K562 (cell line): ENCODE results near the gene ZNF330. TPM values are rescaled to one million over a fixed set of nuclear protein-coding genes. Genes with fewer than 3 reads are reported as not detected.
A peak's percentile ranks its signal among the peaks of the same experiment; 100 is the strongest.

ENCODE experiments used
- ADNP ChIP-seq: fragments of 200-800 bp; sonication (Bioruptor generic); IDR thresholded peaks from 2 replicates; pipeline ENCODE4 v1.6.1; 2016; ENCODE audit warnings: missing genetic modification characterization, missing compliant biosample characterization
- CBX3 ChIP-seq, 2 experiments: IDR thresholded peaks; 1 replicate in 1 of 2; 2 replicates in 1 of 2; pipeline ENCODE4 v1.6.1; 2012; ENCODE audit warnings: inconsistent platforms in 2 of 2, low read length in 2 of 2, borderline replicate concordance in 1 of 2, control low read depth in 1 of 2
- CEBPB ChIP-seq: fragments of 450-650 bp; IDR thresholded peaks from 2 replicates; pipeline ENCODE4 v1.6.1; 2016; ENCODE audit warnings: missing genetic modification characterization, missing compliant biosample characterization
- JUN ChIP-seq, 2 experiments: sonication (generic) in 1 of 2; formaldehyde crosslinking in 1 of 2; IDR thresholded peaks; 2 replicates each; pipeline versions ENCODE4 v1.6.1 to v1.8.0; 2012 to 2022; ENCODE audit warnings: borderline replicate concordance in 2 of 2, mild to moderate bottlenecking in 2 of 2, improper control_type of control experiment in 1 of 2, low read depth in 1 of 2, low read length in 1 of 2, missing genetic modification reagents in 1 of 2
- KLF6 ChIP-seq: fragments of 250-450 bp; sonication (Bioruptor Pico); IDR thresholded peaks from 2 replicates; pipeline ENCODE4 v1.4.0; 2020; ENCODE audit warnings: mild to moderate bottlenecking, moderate library complexity, borderline replicate concordance
- POLR2AphosphoS2 ChIP-seq: IDR thresholded peaks from 2 replicates; pipeline ENCODE4 v1.6.1; 2012; ENCODE audit warnings: low read length, improper control_type of control experiment
- SAFB2 ChIP-seq: fragments of 200-400 bp; formaldehyde crosslinking; IDR thresholded peaks from 2 replicates; pipeline ENCODE4 v1.6.1; 2018; ENCODE audit warnings: borderline replicate concordance, low read length, low read depth, moderate library complexity; ENCODE audit not compliant: severe bottlenecking
- SNIP1 ChIP-seq: fragments of 450-650 bp; IDR thresholded peaks from 2 replicates; pipeline ENCODE4 v1.7.1; 2017; ENCODE audit warnings: low read depth, mild to moderate bottlenecking
- SRSF3 ChIP-seq: fragments of 200-400 bp; formaldehyde crosslinking; IDR thresholded peaks from 2 replicates; pipeline ENCODE4 v1.6.1; 2016; ENCODE audit warnings: mild to moderate bottlenecking, low read length, moderate library complexity; ENCODE audit not compliant: insufficient read depth
- TEAD1 ChIP-seq, 2 experiments: fragments of 450-650 bp in 1 of 2; sonication (generic) in 1 of 2; formaldehyde crosslinking; IDR thresholded peaks; 2 replicates each; pipeline versions ENCODE4 v1.4.0 to v1.8.0; 2020 to 2022; ENCODE audit warnings: mild to moderate bottlenecking in 2 of 2, missing genetic modification reagents in 1 of 2
- ZNF57 ChIP-seq: fragments of 450-650 bp; formaldehyde crosslinking; IDR thresholded peaks from 2 replicates; pipeline ENCODE4 v1.4.0; 2020; ENCODE audit warnings: mild to moderate bottlenecking, moderate library complexity
- ZNF668 ChIP-seq: fragments of 250-450 bp; sonication (Bioruptor Pico); IDR thresholded peaks from 2 replicates; pipeline ENCODE4 v1.8.0; 2022; ENCODE audit warnings: mild to moderate bottlenecking, inconsistent platforms
- polyA plus RNA-seq, 8 experiments: library from polyadenylated mRNA; depleted of rRNA in 4 of 8; stranded (reverse) in 5 of 8; unstranded in 3 of 8; fragments of >200 nt; fragmentation: Nextera tagmentation in 2 of 8; fragmentation: Illumina TruSeq in 1 of 8; extraction: Ambion mirVana in 2 of 8; extraction: Trizol in 1 of 8; gene quantifications; 2 replicates each; pipeline versions ENCODE4 v1.2.1 to v1.2.3, GENCODE V29; 2011 to 2014; ENCODE audit warnings: inconsistent platforms in 1 of 8, missing spikeins in 1 of 8
- total RNA-seq, 7 experiments: library from RNA; depleted of rRNA in 6 of 7; stranded (reverse); fragments of >200 nt in 6 of 7; fragmentation: Illumina TruSeq in 2 of 7; extraction: Trizol in 2 of 7; gene quantifications; 2 replicates each; pipeline versions ENCODE4 v1.2.1 to v1.2.3, GENCODE V29; 2011 to 2021; ENCODE audit warnings: low replicate concordance in 1 of 7
- TF ChIP-seq, protein P1 (sequence below), 2 experiments: fragments of 450-650 bp; IDR thresholded peaks; 2 replicates each; pipeline ENCODE4 v1.6.1; 2016; ENCODE audit warnings: mild to moderate bottlenecking in 2 of 2, borderline replicate concordance in 1 of 2, low read depth in 1 of 2, moderate library complexity in 1 of 2
- TF ChIP-seq, protein P2 (sequence below): fragments of 450-650 bp; formaldehyde crosslinking; conservative IDR thresholded peaks from 2 replicates; pipeline ENCODE4 v1.4.0; 2022; ENCODE audit warnings: mild to moderate bottlenecking, missing genetic modification characterization
- TF ChIP-seq, protein P3 (sequence below): fragments of 250-450 bp; sonication (Bioruptor Pico); IDR thresholded peaks from 2 replicates; pipeline ENCODE4 v1.4.0; 2020

ZNF330 gene
- total and polyA plus RNA-seq, 9 of the 15 experiments (the other 6 are each of a cell fraction or from before 2014, with no cell fraction given): 70.0 to 115 (median 92.0) TPM

DNA sequence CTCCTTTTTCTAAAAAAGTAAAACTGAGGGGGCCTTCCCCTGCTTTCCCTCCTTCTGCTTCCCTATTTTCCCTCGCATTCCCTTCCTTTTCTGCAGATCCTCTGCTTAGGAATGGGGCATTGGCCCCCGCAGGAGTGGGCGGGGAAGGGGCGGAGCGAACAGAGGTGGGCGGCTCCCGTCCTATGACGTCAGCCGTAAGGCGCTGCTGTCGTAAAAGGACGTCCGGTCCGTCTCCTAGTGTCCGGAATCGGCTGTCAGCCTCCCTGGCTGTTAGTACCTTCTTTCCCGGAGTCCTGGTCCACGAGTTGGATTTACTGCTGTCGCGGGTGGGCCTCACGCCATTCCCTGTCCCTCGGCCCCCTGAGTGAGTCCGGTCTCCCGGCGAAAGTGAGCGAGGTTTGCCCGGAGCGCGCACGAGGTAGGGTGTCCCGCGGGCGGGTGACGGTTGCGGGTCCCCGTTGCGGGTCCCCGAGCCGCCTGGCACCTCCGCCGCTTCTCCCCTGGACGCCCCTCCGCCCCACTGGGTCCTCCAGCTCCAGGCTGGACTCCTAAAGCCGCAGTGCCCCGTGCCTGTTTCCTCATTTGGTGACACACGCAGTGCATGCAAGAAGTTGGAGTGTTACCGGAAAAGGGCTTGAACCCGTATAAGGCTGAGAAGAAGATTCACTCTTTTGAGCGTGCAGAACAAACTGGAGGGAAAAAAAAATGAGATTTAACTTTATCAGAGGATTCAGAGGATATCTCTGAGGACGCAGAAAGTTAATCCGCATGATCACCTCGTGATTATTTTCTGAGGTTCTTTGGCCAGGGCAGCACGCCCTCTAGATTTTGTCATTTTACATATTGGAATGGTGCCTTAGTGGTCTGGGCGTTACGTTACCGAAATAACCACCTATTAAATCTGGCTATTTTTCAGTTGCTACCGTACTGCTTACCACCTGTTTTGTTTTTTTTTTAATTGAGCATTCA is at the start of gene ZNF330 (continued):
- TF ChIP-seq TEAD1 (CRISPR knock-in tag; IDR thresholded peaks at IDR 0.05) (no peak), POLR2AphosphoS2 (no peak), CEBPB (tag) (no peak), CBX3 (IDR thresholded peaks at IDR 0.05; ENCODE audit: borderline replicate concordance in 1 of 2, low read length in 2 of 2) (no peak), SRSF3 (no peak), KLF6 (CRISPR knock-in tag) (no peak), ADNP (tag) (no peak), ZNF57 (CRISPR knock-in tag) (no peak), SNIP1 (no peak), JUN (IDR thresholded peaks at IDR 0.05; ENCODE audit: borderline replicate concordance, low read depth, low read length) (peak; percentile 68), JUN (CRISPR knock-in tag; IDR thresholded peaks at IDR 0.05; ENCODE audit: borderline replicate concordance) (no peak), SAFB2 (no peak), ZNF668 (CRISPR knock-in tag) (no peak)
- TF ChIP-seq, protein P1, sequence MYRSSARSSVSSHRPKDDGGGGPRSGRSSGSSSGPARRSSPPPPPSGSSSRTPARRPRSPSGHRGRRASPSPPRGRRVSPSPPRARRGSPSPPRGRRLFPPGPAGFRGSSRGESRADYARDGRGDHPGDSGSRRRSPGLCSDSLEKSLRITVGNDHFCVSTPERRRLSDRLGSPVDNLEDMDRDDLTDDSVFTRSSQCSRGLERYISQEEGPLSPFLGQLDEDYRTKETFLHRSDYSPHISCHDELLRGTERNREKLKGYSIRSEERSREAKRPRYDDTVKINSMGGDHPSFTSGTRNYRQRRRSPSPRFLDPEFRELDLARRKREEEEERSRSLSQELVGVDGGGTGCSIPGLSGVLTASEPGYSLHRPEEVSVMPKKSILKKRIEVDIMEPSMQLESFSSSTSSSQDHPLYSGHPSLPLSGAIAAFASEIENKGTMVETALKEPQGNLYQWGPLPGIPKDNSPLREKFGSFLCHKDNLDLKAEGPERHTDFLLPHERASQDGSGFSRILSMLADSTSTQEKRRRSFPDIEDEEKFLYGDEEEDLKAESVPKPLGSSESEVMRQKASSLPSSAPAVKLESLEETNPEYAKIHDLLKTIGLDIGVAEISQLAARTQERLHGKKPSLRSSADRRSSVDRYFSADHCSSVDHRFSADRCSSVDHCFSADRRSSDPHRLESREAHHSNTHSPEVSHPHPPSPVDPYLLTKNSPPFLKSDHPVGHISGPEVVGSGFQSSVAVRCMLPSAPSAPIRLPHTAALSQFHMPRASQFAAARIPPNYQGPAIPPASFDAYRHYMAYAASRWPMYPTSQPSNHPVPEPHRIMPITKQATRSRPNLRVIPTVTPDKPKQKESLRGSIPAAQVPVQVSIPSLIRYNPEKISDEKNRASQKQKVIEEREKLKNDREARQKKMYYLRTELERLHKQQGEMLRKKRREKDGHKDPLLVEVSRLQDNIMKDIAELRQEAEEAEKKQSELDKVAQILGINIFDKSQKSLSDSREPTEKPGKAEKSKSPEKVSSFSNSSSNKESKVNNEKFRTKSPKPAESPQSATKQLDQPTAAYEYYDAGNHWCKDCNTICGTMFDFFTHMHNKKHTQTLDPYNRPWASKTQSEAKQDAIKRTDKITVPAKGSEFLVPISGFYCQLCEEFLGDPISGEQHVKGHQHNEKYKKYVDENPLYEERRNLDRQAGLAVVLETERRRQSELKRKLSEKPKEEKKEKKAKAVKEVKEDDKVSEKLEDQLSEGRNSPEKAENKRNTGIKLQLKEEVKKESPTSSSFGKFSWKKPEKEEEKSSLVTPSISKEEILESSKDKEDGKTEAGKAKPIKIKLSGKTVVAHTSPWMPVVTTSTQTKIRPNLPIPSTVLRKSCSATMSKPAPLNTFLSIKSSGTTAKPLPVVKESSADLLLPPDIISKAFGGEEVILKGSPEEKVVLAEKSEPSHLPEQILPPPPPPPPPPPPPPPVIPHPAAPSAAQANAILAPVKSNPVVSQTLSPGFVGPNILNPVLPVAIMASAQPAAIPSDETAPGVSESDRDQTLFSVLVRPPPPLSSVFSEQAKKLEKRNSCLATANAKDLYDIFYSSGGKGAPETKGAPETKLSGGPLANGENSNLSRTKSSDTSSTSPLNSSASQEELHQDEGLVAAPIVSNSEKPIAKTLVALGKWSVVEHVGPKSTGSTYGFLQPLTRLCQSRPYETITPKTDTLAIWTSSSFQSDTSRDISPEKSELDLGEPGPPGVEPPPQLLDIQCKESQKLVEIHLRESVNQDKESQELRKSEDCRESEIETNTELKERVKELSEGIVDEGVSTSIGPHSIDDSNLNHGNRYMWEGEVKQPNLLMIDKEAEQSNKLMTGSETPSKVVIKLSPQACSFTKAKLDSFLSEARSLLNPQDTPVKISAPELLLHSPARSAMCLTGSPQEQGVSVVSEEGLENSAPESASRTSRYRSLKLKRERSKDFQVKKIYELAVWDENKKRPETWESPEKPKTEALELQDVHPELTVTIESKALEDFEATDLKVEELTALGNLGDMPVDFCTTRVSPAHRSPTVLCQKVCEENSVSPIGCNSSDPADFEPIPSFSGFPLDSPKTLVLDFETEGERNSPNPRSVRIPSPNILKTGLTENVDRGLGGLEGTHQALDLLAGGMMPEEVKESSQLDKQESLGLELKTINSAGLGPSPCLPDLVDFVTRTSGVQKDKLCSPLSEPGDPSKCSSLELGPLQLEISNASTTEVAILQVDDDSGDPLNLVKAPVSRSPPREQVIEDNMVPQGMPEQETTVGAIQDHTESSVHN (IDR thresholded peaks at IDR 0.05; ENCODE audit: borderline replicate concordance in 1 of 2, low read depth in 1 of 2): no peak
- TF ChIP-seq, protein P2, sequence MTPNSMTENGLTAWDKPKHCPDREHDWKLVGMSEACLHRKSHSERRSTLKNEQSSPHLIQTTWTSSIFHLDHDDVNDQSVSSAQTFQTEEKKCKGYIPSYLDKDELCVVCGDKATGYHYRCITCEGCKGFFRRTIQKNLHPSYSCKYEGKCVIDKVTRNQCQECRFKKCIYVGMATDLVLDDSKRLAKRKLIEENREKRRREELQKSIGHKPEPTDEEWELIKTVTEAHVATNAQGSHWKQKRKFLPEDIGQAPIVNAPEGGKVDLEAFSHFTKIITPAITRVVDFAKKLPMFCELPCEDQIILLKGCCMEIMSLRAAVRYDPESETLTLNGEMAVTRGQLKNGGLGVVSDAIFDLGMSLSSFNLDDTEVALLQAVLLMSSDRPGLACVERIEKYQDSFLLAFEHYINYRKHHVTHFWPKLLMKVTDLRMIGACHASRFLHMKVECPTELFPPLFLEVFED (CRISPR knock-in tag): no peak
- TF ChIP-seq, protein P3, sequence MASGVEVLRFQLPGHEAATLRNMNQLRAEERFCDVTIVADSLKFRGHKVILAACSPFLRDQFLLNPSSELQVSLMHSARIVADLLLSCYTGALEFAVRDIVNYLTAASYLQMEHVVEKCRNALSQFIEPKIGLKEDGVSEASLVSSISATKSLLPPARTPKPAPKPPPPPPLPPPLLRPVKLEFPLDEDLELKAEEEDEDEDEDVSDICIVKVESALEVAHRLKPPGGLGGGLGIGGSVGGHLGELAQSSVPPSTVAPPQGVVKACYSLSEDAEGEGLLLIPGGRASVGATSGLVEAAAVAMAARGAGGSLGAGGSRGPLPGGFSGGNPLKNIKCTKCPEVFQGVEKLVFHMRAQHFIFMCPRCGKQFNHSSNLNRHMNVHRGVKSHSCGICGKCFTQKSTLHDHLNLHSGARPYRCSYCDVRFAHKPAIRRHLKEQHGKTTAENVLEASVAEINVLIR: peak; percentile 81
